Measurements from ENCODE around the gene TEFM. TPM values are rescaled to one million over a fixed set of nuclear protein-coding genes. Genes with fewer than 3 reads are reported as not detected.

The TEFM gene
- total RNA-seq, 1 donor from 2014 or later, result 11.8 TPM

DNA sequence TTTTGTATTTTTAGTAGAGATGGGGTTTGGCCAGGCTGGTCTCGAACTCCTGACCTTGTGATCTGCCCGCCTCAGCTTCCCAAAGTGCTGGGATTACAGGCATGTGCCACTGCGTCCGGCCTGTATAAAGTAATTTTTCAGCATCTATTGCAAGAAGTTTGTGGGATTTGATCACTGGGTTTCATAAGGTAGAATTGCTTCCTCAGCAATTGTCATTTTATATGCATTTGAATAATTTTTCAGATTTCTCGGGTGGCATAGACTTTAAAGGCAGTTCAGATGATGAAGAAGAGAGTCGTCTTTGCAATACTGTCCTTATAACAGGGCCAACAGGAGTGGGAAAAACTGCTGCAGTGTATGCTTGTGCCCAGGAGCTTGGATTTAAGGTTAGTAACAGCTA is 37.0 kb downstream of the TEFM start:
- Mint-ChIP-seq H3K27ac (ENCODE audit: unreplicated experiment) (no peak overlapping the region), H3K4me3 (ENCODE audit: unreplicated experiment) (no peak overlapping the region), H3K9me3 (ENCODE audit: unreplicated experiment) (no peaks in the 10 kb centered on the region), H3K27me3 (ENCODE audit: unreplicated experiment) (no peaks in the 10 kb centered on the region), H3K36me3 (ENCODE audit: low read depth, unreplicated experiment) (peaks cover 5% of the 10 kb centered on the region), H3K4me1 (ENCODE audit: unreplicated experiment) (no peaks in the 10 kb centered on the region)
- no peak for DNase-seq (ENCODE audit: low spot score)
- TF ChIP-seq CTCF (IDR thresholded peaks at IDR 0.05; ENCODE audit: unreplicated experiment), result no peak

GRCh38 chr17:30864636-30865035 is 41.4 kb downstream of the TEFM start:
- Mint-ChIP-seq H3K9me3 (ENCODE audit: unreplicated experiment) (no peaks in the 10 kb centered on the region), H3K27me3 (ENCODE audit: unreplicated experiment) (no peaks in the 10 kb centered on the region), H3K4me3 (ENCODE audit: unreplicated experiment) (no peak overlapping the region), H3K36me3 (ENCODE audit: low read depth, unreplicated experiment) (peaks cover 5% of the 10 kb centered on the region), H3K27ac (ENCODE audit: unreplicated experiment) (no peak overlapping the region), H3K4me1 (ENCODE audit: unreplicated experiment) (no peaks in the 10 kb centered on the region)
- no peak for DNase-seq (ENCODE audit: low spot score)
- TF ChIP-seq CTCF (IDR thresholded peaks at IDR 0.05; ENCODE audit: unreplicated experiment), result no peak

GRCh38 chr17:30858556-30859250 is 47.3 kb downstream of the TEFM start:
- Mint-ChIP-seq H3K4me1 (ENCODE audit: unreplicated experiment) (no peaks in the 10 kb centered on the region), H3K9me3 (ENCODE audit: unreplicated experiment) (no peaks in the 10 kb centered on the region), H3K36me3 (ENCODE audit: low read depth, unreplicated experiment) (peaks cover 2% of the 10 kb centered on the region), H3K27ac (ENCODE audit: unreplicated experiment) (no peak overlapping the region), H3K27me3 (ENCODE audit: unreplicated experiment) (no peaks in the 10 kb centered on the region), H3K4me3 (ENCODE audit: unreplicated experiment) (no peak overlapping the region)
- TF ChIP-seq CTCF (IDR thresholded peaks at IDR 0.05; ENCODE audit: unreplicated experiment), result no peak
- DNase-seq (ENCODE audit: low spot score), result no peak

DNA sequence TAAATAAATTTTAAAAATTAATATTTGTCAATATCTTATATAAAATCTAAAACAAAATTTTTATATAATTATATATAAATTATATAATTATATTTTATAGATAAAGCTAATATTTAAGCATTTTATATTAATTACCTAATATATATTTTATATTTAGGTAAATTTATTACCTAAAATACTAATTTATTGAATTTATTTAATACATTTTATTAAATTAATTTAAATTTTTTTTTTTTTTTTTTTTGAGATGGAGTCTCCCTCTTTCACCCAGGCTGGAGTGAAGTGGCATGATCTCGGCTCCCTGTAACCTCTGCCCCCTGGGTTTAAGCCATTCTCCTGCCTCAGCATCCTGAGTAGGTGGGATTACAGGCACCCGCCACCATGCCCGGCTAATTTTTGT is 51.9 kb downstream of the TEFM start:
- H3K9me3 Mint-ChIP-seq (ENCODE audit: unreplicated experiment), result no peaks in the 10 kb centered on the region
- peaks cover 2% of the 10 kb centered on the region for H3K36me3 Mint-ChIP-seq (ENCODE audit: low read depth, unreplicated experiment)
- TF ChIP-seq CTCF (IDR thresholded peaks at IDR 0.05; ENCODE audit: unreplicated experiment), result no peak
- H3K4me3 Mint-ChIP-seq (ENCODE audit: unreplicated experiment), result no peak overlapping the region
- H3K27ac Mint-ChIP-seq (ENCODE audit: unreplicated experiment), result no peak overlapping the region
- DNase-seq (ENCODE audit: low spot score), result no peak
- H3K27me3 Mint-ChIP-seq (ENCODE audit: unreplicated experiment), result no peaks in the 10 kb centered on the region
- H3K4me1 Mint-ChIP-seq (ENCODE audit: unreplicated experiment), result no peaks in the 10 kb centered on the region

Other genes starting within 250 kb of the TEFM start
- gene CRLF3, start 81.5 kb downstream of the TEFM start, total RNA-seq (ENCODE audit: unreplicated experiment), result 23.8 TPM
- 6.3 TPM for gene ATAD5, start 74.3 kb downstream of the TEFM start, total RNA-seq (ENCODE audit: unreplicated experiment)
- 0.95 TPM for gene ADAP2, start 15.7 kb upstream of the TEFM start, total RNA-seq (ENCODE audit: unreplicated experiment)
- 14.6 TPM for gene RNF135, start 64.8 kb upstream of the TEFM start, total RNA-seq (ENCODE audit: unreplicated experiment)
- 52.7 TPM for gene NF1, start 188.7 kb upstream of the TEFM start, total RNA-seq (ENCODE audit: unreplicated experiment)

All from endothelial cell (in vitro differentiated cells).